Hematopoietic multipotent progenitor cell treated with erythropoietin and hydrocortisone succinate and interleukin-3 and kit ligand, for 6 days (in vitro differentiated cells): ENCODE results near the gene CSAD.

Source experiments
- DNase-seq: peaks from one replicate; pipeline ENCODE4 v3.0.0-alpha.2; 2015

The CSAD gene

GRCh38 chr12:53198486-53199110 lies 17.9 kb upstream of the CSAD start:
- no peak for DNase-seq

DNA sequence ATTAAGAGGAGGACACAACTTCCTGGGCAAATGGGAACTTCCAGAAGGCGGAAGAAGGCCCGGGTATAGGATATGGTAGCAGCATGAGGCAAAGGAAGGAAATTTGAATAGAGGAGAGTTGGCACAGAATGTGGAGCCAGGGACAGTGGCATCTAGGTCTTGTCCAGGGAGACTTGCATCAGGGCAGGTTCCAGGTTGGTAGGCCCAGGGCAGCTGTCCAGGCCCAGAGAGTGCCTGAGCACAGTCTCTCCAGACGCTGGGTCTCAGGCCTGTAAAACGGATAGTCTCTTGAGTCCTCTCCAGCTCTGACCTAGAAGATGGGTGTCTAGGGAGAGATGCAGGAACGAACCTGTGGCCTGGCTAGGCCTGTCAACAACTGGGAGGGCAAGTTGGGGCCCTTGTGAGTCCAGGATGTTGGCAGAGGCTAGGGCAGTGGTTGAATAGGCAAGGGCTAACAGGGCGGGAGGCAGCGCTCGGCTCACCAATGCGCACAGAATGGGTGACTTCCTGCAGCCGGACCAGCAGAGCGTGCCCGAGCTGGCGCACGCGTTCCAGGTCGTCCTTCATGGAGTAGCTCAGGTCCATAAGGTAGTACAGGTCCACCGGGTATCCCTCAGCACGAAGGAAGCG lies 16.4 kb upstream of the CSAD start:
- no peak for DNase-seq

DNA sequence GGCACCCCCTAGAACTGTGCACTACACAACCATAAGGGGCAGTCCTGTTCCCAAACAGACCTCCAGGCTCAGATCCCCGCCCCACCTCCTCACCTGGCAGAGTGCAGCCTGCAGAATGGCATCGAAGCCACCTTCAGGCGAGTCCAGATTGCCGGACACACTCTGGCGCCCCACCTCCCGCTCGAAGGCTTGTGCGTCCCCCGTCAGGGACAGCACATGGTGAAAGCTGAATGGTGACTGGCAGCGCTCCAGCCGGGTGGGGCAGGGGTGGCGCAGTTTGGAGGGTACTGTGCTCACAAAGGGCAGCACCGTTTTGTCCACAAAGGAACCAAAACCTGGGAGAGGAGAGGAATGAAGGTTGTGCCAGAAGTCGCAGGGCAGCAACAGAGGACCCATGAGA lies 15.8 kb upstream of the CSAD start:
- DNase-seq, result no peak

GRCh38 chr12:53195516-53196420 lies 15.0 kb upstream of the CSAD start:
- no peak for DNase-seq

GRCh38 chr12:53194973-53195372 lies 14.2 kb upstream of the CSAD start:
- DNase-seq, result no peak

GRCh38 chr12:53193985-53194716 lies 13.4 kb upstream of the CSAD start:
- DNase-seq, result no peak

DNA sequence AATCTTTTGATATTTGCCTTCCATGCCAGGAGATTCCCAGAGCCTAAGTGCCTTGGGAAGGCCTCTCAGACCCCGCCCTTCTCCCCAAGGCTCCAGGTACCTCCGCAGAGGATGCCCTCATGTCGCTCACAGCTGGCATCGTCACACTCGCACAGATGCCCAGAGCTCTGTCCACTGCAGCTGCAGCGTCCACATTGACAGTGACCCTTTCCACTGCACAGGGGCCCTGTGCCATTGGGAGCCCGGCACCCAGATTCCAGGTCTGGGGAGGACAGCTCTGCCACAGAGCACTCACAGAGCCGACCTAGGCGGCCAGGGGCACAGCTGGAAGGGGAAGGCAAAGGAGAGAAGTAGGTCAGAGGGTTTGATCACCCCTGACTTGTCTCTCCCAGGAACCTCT lies 12.3 kb upstream of the CSAD start:
- DNase-seq, result no peak

DNA sequence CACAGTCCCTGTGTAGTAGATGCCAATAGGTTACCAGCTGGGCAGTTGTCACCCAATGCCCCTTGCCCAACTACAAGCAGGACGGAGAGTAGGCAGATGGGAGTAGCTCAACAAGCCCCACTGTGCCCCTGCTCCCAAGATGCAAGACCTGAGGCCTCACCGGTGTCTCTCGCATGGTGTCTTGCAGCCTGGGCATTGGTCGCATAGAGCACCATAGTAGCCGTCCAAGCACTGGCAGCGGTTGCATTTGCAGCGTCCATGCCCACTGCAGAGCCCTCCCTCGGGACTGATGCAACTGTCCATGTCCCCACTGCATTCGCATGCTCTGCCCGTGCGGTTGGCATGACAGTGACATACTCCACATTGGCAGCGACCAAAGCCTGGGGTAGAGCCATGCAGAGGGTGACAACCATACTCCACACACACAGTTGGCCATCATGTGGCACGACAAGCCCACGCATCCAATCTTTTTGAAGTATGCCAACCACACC lies 11.9 kb upstream of the CSAD start:
- no peak for DNase-seq

DNA sequence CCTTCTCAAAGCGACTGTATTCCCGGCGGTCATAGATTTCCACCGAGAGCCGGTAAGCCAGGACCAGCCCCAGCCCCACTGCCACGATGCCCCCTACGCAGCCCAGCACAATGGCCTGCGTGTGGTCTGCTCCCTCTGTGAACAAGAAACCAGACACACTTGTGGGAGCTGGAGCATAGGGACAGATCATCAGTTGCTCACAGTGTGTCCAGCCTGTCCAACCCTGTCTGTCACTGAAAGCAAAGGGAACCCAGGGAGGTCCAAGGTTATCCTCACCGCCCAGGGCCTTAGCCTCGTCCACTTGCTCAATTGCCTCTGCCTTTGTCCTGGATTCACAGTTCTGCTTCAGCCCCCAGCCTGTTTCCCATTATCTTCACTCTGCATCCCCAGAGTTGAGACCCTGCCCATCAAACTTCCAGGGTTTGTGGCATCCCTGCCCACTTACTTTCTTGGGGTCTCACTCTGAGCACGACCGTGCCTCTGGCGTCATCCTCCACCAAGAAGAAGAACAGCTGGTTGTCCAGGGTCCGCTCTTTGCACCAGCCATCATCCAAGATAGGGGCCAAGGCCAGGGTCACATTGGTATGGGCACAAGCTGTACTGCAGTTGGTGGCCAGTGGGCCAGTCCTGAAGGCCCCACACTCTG lies 11.3 kb upstream of the CSAD start:
- no peak for DNase-seq

DNA sequence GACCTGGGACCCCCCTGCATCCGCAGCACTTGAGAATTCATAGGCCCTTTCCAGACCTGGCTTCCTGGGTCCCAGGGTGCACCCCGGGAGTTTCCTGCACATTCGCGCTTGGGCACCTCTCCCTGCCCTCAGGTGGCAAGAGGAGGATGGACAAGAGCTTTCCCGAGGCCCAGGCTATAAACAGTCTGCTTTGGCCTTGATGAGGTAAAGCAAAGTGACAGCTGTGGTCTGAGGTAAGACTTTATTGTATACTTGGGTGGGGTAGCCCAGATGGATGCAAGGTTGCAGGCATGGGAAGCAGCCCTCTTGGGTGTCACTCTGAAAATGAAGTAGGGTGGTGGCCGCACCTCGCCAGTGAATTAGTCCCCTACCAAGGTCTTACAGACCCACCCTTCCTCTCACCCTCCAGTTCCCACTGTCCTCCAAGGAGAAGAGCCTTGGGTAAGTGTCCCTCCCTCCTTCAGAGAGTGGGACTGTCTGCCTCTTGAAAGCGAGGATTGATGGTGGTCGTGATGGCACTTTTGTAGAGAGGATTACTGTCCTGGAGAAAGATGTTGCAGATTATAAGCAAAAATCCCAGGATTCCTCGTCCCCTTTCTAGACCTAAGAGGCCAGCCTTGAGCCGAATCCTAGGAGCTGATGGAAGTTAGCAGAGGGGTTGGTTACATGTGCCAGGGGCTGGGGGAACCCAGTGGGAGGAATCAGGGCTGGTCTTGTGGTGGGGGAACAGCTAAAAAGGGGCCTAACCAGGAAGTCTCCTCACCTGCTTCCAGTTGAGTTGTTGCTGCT lies 10.6 kb upstream of the CSAD start:
- no peak for DNase-seq

DNA sequence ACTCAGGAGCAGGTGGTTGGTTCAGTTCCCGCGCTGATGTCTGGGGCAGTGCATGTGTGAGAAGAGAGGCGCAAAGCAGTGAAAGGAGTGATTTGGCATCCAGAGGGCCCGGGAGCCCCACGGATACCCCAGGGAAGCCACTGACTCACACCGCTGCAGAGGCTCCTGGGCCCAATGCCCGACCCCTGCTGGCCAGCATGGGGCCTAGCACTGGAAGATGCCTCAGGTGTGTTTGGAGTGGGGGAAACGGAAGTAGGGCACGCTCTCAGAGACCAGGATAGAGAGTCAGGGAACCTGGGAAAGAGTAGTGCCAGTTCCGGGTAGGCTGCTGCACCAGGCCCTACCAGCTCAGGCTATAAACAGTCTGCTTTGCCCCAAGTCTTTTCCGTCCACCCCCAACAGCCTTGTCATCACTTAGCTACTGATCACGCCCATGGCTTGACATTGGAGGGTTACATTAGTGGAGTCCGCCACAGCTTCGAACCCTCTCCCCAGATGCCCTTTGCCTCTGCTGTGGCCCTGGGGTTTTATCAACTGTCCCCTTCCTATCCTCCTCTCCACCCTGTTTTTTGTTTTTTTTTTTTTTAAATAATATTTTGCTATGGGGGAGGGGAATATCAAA lies 9.5 kb upstream of the CSAD start:
- DNase-seq, result peak; percentile 60

- no peak for DNase-seq
Measured at GRCh38 chr12:53187145-53187899, 6.6 kb upstream of the CSAD start.

DNA sequence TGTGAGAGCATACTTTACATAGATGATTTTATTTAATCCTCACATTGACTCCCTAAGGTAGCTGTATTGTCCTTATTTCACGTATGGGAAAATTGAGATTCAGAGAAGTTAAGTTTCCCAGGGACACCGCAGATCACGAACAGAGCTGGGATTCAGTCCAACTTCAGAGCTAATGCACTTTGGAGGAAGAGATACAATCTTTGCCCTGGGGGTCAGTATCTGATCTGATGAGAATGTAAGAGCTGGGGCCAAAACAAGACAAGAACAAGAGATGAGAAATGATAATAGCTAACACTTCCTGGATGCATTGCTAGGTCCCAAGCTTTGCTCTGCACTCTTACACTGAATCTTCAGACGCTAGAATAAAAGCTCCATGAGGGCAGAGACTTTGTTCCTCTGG lies 6.0 kb upstream of the CSAD start:
- no peak for DNase-seq

GRCh38 chr12:53185582-53186153 lies 4.9 kb upstream of the CSAD start:
- no peak for DNase-seq

DNA sequence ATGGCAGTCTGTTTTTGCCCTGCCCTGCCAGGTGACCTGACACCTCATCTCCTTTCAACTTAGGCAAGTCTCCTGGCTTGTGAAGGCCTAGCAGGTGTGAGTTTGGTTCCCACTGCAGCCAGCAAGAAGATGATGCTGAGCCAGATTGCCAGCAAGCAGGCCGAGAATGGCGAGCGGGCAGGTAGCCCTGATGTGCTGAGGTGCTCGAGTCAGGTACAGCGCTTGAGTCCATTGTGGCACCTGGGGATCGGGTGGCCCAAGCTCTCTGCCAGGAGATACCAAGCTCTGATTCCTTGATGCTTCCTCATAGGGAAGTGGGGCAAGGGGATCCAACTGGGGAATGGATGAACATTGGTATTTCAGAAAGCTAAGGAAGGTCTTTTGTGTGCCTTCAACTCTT lies 4.1 kb upstream of the CSAD start:
- DNase-seq, result no peak

- peak; percentile 88 for DNase-seq
Measured at GRCh38 chr12:53182903-53183302, 2.2 kb upstream of the CSAD start.

- no peak for DNase-seq
Measured at GRCh38 chr12:53181935-53182334, 1.2 kb upstream of the CSAD start.

GRCh38 chr12:53180931-53181645 lies 363 bp upstream of the CSAD start:
- peak; percentile 77 for DNase-seq

GRCh38 chr12:53179687-53180219 lies 972 bp downstream of the CSAD start:
- no peak for DNase-seq
